K562 (cell line): Measurements from ENCODE around the gene HOXB3. TPM values are rescaled to one million over a fixed set of nuclear protein-coding genes. Genes with fewer than 3 reads are reported as not detected.

ENCODE experiments used
- ATAC-seq: fragments of 200-7000 bp; cut with Tn5 transposase; 3 replicates; pipeline ENCODE4 v1.9.1; 2020; ENCODE audit warnings: moderate library complexity
- BruUV-seq: library from RNA; stranded (reverse); fragments of 400-500 nt; replicated peaks from 2 replicates; lab custom pipeline; 2021; lab: Mats Ljungman, UMichigan
- CTCF ChIA-PET: fragments of 300-600 bp; formaldehyde crosslinking; extraction: SDS; loops from one replicate; lab custom pipeline; 2021; ENCODE audit warnings: low intra/inter-chr PET ratio; lab: Yijun Ruan, JAX
- POLR2A ChIA-PET: fragments of 300-600, 350-650 bp; sonication (Branson Sonifier 250); formaldehyde crosslinking; extraction: SDS; loops from one replicate; lab custom pipeline; 2021; ENCODE audit warnings: antibody characterized with exemption, inconsistent platforms; lab: Yijun Ruan, JAX
- DNase-seq, 4 experiments: peaks; one replicate each; pipeline versions ENCODE4 v3.0.0 to v3.0.0-alpha.2; 2011 to 2018; ENCODE audit warnings: low spot score in 3 of 4, mixed read lengths in 3 of 4; ENCODE audit errors: extremely low read depth in 1 of 4
- FAIRE-seq: peaks from 2 replicates; lab custom pipeline; 2011; peaks lifted over from hg19 to GRCh38; lab: Jason Lieb, UNC
- H2AFZ ChIP-seq: 2 replicates; pipeline ENCODE4 v1.6.0; 2011; ENCODE audit warnings: low read depth, low read length, control low read depth, inconsistent platforms
- H3K27ac ChIP-seq: fragments of 200-600 bp; 3 replicates; pipeline ENCODE4 v1.8.0; 2011; ENCODE audit warnings: low read depth, mild to moderate bottlenecking, control low read depth, inconsistent platforms, low read length, moderate library complexity, mixed read lengths; ENCODE audit errors: extremely low read depth
- H3K27me3 ChIP-seq, 2 experiments: fragments of 300-600 bp in 1 of 2; 2 replicates in 1 of 2; 3 replicates in 1 of 2; pipeline versions ENCODE4 v1.6.0 to v1.8.0; 2011; ENCODE audit warnings: inconsistent platforms in 2 of 2, low read length in 2 of 2, mild to moderate bottlenecking in 1 of 2, mixed read lengths in 1 of 2, moderate library complexity in 1 of 2; ENCODE audit not compliant: control insufficient read depth in 2 of 2, insufficient read depth in 2 of 2
- H3K36me3 ChIP-seq: fragments of 300-600 bp; 3 replicates; pipeline ENCODE4 v1.8.0; 2011; ENCODE audit warnings: mild to moderate bottlenecking, low read length, inconsistent platforms; ENCODE audit not compliant: control insufficient read depth, insufficient read depth
- H3K4me1 ChIP-seq, 2 experiments: fragments of 200-600 bp in 1 of 2; replicated peaks in 1 of 2; 2 replicates in 1 of 2; 3 replicates in 1 of 2; pipeline versions ENCODE4 v1.5.1 to v1.8.0; 2011; ENCODE audit warnings: inconsistent platforms in 2 of 2, low read length in 2 of 2, mild to moderate bottlenecking in 1 of 2, mixed read lengths in 1 of 2, moderate library complexity in 1 of 2; ENCODE audit not compliant: control insufficient read depth in 2 of 2, insufficient read depth in 2 of 2
- H3K4me2 ChIP-seq: 2 replicates; pipeline ENCODE4 v1.6.1; 2011; ENCODE audit warnings: low read length, control low read depth, inconsistent platforms, mixed read lengths; ENCODE audit not compliant: insufficient read depth
- H3K4me3 ChIP-seq: fragments of 200-600 bp; sonication (generic), shearing (Covaris generic); 2 replicates; pipeline ENCODE4 v1.5.1; 2016; ENCODE audit warnings: control low read depth, inconsistent platforms
- H3K79me2 ChIP-seq: fragments of 200-600 bp; 3 replicates; pipeline ENCODE4 v1.8.0; 2011; ENCODE audit warnings: low read length, inconsistent platforms; ENCODE audit not compliant: control insufficient read depth, insufficient read depth
- H3K9ac ChIP-seq, 2 experiments: 2 replicates each; pipeline versions ENCODE4 v1.6.0 to v1.6.1; 2011; ENCODE audit warnings: low read depth in 2 of 2, low read length in 2 of 2, control low read depth in 1 of 2, inconsistent platforms in 1 of 2, mild to moderate bottlenecking in 1 of 2, mixed read lengths in 1 of 2; ENCODE audit not compliant: insufficient read depth in 1 of 2
- H3K9me1 ChIP-seq: one replicate; pipeline ENCODE4 v1.6.0; 2011; ENCODE audit warnings: inconsistent platforms, mild to moderate bottlenecking, low read length, moderate library complexity; ENCODE audit not compliant: control insufficient read depth, insufficient read depth
- H3K9me3 ChIP-seq: replicated peaks from 2 replicates; pipeline ENCODE4 v1.5.1; 2011; ENCODE audit warnings: low read depth, low read length, inconsistent platforms; ENCODE audit not compliant: control insufficient read depth, insufficient read depth
- H4K20me1 ChIP-seq: replicated peaks from 2 replicates; pipeline ENCODE4 v1.6.1; 2011; ENCODE audit warnings: low read length, inconsistent platforms, mixed read lengths; ENCODE audit not compliant: control insufficient read depth, insufficient read depth
- CEBPG ChIP-seq, 3 experiments: fragments of 200-800 bp in 1 of 3; sonication (Bioruptor generic) in 1 of 3; sonication (generic) in 1 of 3; formaldehyde crosslinking in 1 of 3; IDR thresholded peaks in 2 of 3; conservative IDR thresholded peaks in 1 of 3; 2 replicates each; pipeline versions ENCODE4 v1.6.1 to v1.8.0; 2016 to 2022; ENCODE audit warnings: missing compliant biosample characterization in 2 of 3, missing genetic modification characterization in 2 of 3, mild to moderate bottlenecking in 1 of 3, missing genetic modification reagents in 1 of 3
- FOXA3 ChIP-seq, 2 experiments: fragments of 450-650 bp in 1 of 2; sonication (generic) in 1 of 2; formaldehyde crosslinking; IDR thresholded peaks in 1 of 2; conservative IDR thresholded peaks in 1 of 2; 2 replicates each; pipeline versions ENCODE4 v1.4.0 to v1.8.0; 2020 to 2022; ENCODE audit warnings: mild to moderate bottlenecking in 2 of 2, missing genetic modification reagents in 1 of 2
- GABPA ChIP-seq: fragments of 200-800 bp; sonication (Bioruptor generic); conservative IDR thresholded peaks from 2 replicates; pipeline ENCODE4 v1.6.1; 2016; ENCODE audit warnings: low read depth, missing genetic modification characterization, missing compliant biosample characterization
- L3MBTL2 ChIP-seq: fragments of 450-650 bp; IDR thresholded peaks from 2 replicates; pipeline ENCODE4 v1.6.1; 2016; ENCODE audit warnings: mild to moderate bottlenecking, moderate library complexity
- MAZ ChIP-seq, 2 experiments: fragments of 450-650 bp in 1 of 2; sonication (generic) in 1 of 2; formaldehyde crosslinking; IDR thresholded peaks in 1 of 2; conservative IDR thresholded peaks in 1 of 2; 2 replicates each; pipeline versions ENCODE4 v1.4.0 to v1.5.0; 2020; ENCODE audit warnings: mild to moderate bottlenecking in 1 of 2, missing genetic modification reagents in 1 of 2
- MEIS2 ChIP-seq: fragments of 450-650 bp; IDR thresholded peaks from 2 replicates; pipeline ENCODE4 v1.6.1; 2014; ENCODE audit warnings: mild to moderate bottlenecking; ENCODE audit not compliant: partially characterized antibody
- NR2C2 ChIP-seq, 2 experiments: fragments of 200-800 bp in 1 of 2; sonication (Bioruptor generic) in 1 of 2; sonication (generic) in 1 of 2; formaldehyde crosslinking in 1 of 2; IDR thresholded peaks; 2 replicates each; pipeline versions ENCODE4 v1.6.1 to v1.8.0; 2016 to 2022; ENCODE audit warnings: mild to moderate bottlenecking in 1 of 2, missing compliant biosample characterization in 1 of 2, missing genetic modification characterization in 1 of 2, missing genetic modification reagents in 1 of 2
- PKNOX1 ChIP-seq: fragments of 450-650 bp; IDR thresholded peaks from 2 replicates; pipeline ENCODE4 v1.6.1; 2016
- TFAM ChIP-seq: fragments of 250-450 bp; sonication (Bioruptor Pico); conservative IDR thresholded peaks from 2 replicates; pipeline ENCODE4 v1.5.0; 2021; ENCODE audit warnings: mild to moderate bottlenecking, moderate library complexity
- THRB ChIP-seq: fragments of 450-650 bp; formaldehyde crosslinking; conservative IDR thresholded peaks from 2 replicates; pipeline ENCODE4 v1.4.0; 2022; ENCODE audit warnings: mild to moderate bottlenecking, missing genetic modification characterization
- USF1 ChIP-seq: sonication (generic); formaldehyde crosslinking; IDR thresholded peaks from 2 replicates; pipeline ENCODE4 v1.9.0; 2022; ENCODE audit warnings: mild to moderate bottlenecking, missing genetic modification reagents
- ZBTB26 ChIP-seq: fragments of 450-650 bp; formaldehyde crosslinking; IDR thresholded peaks from 2 replicates; pipeline ENCODE4 v1.4.0; 2022; ENCODE audit warnings: missing genetic modification characterization
- ZNF217 ChIP-seq: sonication (generic); formaldehyde crosslinking; IDR thresholded peaks from 2 replicates; pipeline ENCODE4 v1.8.0; 2022; ENCODE audit warnings: mild to moderate bottlenecking, missing genetic modification reagents
- ZNF311 ChIP-seq: fragments of 250-450 bp; sonication (Bioruptor Pico); IDR thresholded peaks from 2 replicates; pipeline ENCODE4 v1.4.0; 2020; ENCODE audit warnings: mild to moderate bottlenecking, moderate library complexity
- WGBS: fragments of 100-300 bp; shearing (Covaris generic); methylation state at CpG from one replicate; pipeline ENCODE4 v1.1.6; 2016; ENCODE audit warnings: low coverage, mixed read lengths; ENCODE audit not compliant: insufficient coverage; ENCODE audit errors: missing lambda C conversion rate; 5-methylcytosine and 5-hydroxymethylcytosine counted together
- in situ Hi-C: fragments of 300-500 bp; cut with MboI; formaldehyde crosslinking; loops from 4 replicates; pipeline ENCODE4 v1.15.0; 2018; ENCODE audit warnings: inconsistent platforms, mixed read lengths
- intact Hi-C: fragments of 100-400 bp; cut with micrococcal nuclease; formaldehyde crosslinking; loops from 2 replicates; pipeline ENCODE4 v1.14.2; 2022
- polyA plus RNA-seq, 8 experiments: library from polyadenylated mRNA; depleted of rRNA in 4 of 8; stranded (reverse) in 5 of 8; unstranded in 3 of 8; fragments of >200 nt; fragmentation: Nextera tagmentation in 2 of 8; fragmentation: Illumina TruSeq in 1 of 8; extraction: Ambion mirVana in 2 of 8; extraction: Trizol in 1 of 8; gene quantifications; 2 replicates each; pipeline versions ENCODE4 v1.2.1 to v1.2.3, GENCODE V29; 2011 to 2014; ENCODE audit warnings: inconsistent platforms in 1 of 8, missing spikeins in 1 of 8
- total RNA-seq, 7 experiments: library from RNA; depleted of rRNA in 6 of 7; stranded (reverse); fragments of >200 nt in 6 of 7; fragmentation: Illumina TruSeq in 2 of 7; extraction: Trizol in 2 of 7; gene quantifications; 2 replicates each; pipeline versions ENCODE4 v1.2.1 to v1.2.3, GENCODE V29; 2011 to 2021; ENCODE audit warnings: low replicate concordance in 1 of 7

The HOXB3 gene
- total and polyA plus RNA-seq, 9 of the 15 experiments (the other 6 are each of a cell fraction or from before 2014, with no cell fraction given), result 2.4 to 41.3 (median 20.2) TPM

- no peaks in the 10 kb centered on the region for H3K36me3 ChIP-seq
- in situ Hi-C loops (no loop called here), intact Hi-C loops (no loop called here)
- POLR2A ChIA-PET, result interaction anchor here (0.5 to 2.0 kb wide), 9 partner anchors 14 to 422 kb away, joined by 3 to 6 read pairs (median 3); partner anchors contain the start of gene HOXB6
- no peak overlapping the region for H3K27ac ChIP-seq
- peaks cover 22% of the 10 kb centered on the region for H3K79me2 ChIP-seq
- DNase-seq (no peak), FAIRE-seq (no peak), ATAC-seq (no peak)
- H4K20me1 ChIP-seq, result no peaks in the 10 kb centered on the region
- H2AFZ ChIP-seq, result no peak overlapping the region
- BruUV-seq, result no TSS peak
- CTCF ChIA-PET, result no interaction called here
- H3K9me1 ChIP-seq, result no peaks in the 10 kb centered on the region
- no peak overlapping the region for H3K9ac ChIP-seq
- no peaks in the 10 kb centered on the region for H3K9me3 ChIP-seq
- H3K4me3 ChIP-seq, result no peak overlapping the region
- no peak overlapping the region for H3K4me2 ChIP-seq
- peaks cover 27 to 29% of the 10 kb centered on the region in 2 experiments for H3K4me1 ChIP-seq
- H3K27me3 ChIP-seq, result no peaks in the 10 kb centered on the region
- WGBS, result 50% methylated on average over 5 of the region's 5 CpGs
- TF ChIP-seq L3MBTL2 (0 out of 2 replicates have a peak, but pooled peaks have one; percentile 20), GABPA (tag) (peak; percentile 69), ZNF311 (CRISPR knock-in tag) (peak; percentile 50; the same call in 1 of the 2 replicates), FOXA3 (CRISPR knock-in tag; conservative IDR thresholded peaks at IDR 0.05 in 1 of 2, IDR thresholded peaks at IDR 0.05 in 1 of 2) (peak in 1 of 2 experiments; percentile 27; a peak in 1 of 4 replicates), PKNOX1 (peak; percentile 22; the same call in 1 of the 2 replicates), USF1 (CRISPR knock-in tag) (no peak), TFAM (no peak), MEIS2 (peak; percentile 54), NR2C2 (CRISPR knock-in tag; IDR thresholded peaks at IDR 0.05) (no peak), NR2C2 (tag; IDR thresholded peaks at IDR 0.05) (peak; percentile 25; the same call in 1 of the 2 replicates), ZNF217 (CRISPR knock-in tag) (no peak), THRB (no peak), CEBPG (CRISPR knock-in tag; IDR thresholded peaks at IDR 0.05) (no peak), CEBPG (tag; conservative IDR thresholded peaks at IDR 0.05 in 1 of 2, IDR thresholded peaks at IDR 0.05 in 1 of 2) (peak in 1 of 2 experiments; percentile 75; a peak in 2 of 4 replicates), MAZ (CRISPR knock-in tag; conservative IDR thresholded peaks at IDR 0.05 in 1 of 2, IDR thresholded peaks at IDR 0.05 in 1 of 2) (0 out of 4 replicates have a peak, but pooled peaks of 1 of the 2 experiments have one; percentile 28), ZBTB26 (CRISPR knock-in tag) (no peak)
These were observed 2.6 kb downstream of the HOXB3 start for GRCh38 chr17:48587276-48588073.
